T1000 (cell line): ENCODE results near the gene FAM227A.
"Not testable (repeated sequence)": the region's sequence is repeated elsewhere in the genome, so short reads cannot be mapped to it uniquely, and the experiment has no call there.

Experiments
- DNase-seq: peaks from one replicate; lab custom pipeline; 2025; ENCODE audit warnings: mixed read lengths; lab: John Stamatoyannopoulos, UW

The FAM227A gene

DNA sequence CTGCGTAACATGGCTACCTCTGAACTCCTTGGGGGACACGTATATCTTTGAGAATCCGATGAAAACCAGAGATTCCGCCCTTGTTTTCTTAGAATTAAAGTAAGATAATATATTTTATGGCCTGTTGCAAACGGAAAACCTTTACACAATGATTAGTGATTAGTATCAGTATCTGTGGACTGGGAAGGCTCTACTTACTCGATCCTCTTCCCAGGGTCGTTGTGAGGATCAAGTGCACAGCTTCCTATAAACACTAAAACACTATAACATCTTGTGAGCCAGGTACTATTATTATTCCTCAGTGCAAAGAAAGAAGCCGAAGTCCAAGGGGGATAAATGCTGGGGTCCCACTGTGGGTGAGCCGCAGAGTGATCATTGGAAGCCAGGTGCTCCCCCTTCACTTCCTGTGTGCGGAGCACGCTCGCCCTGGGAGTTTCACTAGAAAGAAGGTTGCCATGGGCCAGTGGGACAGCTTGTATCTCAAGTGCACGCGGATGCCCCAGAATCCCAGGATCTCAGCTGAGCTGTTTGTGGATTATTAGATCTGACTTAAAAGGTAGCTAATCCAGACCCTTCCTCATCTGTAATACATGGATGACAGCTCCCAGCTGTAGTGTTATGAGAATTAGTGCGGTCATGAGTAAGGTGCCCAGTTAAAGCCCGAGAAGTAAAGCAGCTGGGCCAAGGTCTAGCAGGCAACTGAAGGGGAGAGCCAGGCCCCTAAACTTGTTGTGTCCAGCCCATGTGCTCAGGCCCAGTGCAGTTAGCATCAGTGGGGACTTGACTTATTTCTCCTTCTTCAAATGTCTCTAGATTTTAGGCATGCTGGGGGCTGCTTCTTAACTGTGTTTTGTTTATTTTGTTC lies 1.1 kb upstream of the FAM227A start:
- DNase-seq = no peak

- DNase-seq = no peak
Observed at GRCh38 chr22:38655519-38656255, 505 bp downstream of the FAM227A start.

- DNase-seq = no peak
Observed at GRCh38 chr22:38653741-38654140, 2.5 kb downstream of the FAM227A start.

- DNase-seq = no peak
Observed at GRCh38 chr22:38652859-38653258, 3.3 kb downstream of the FAM227A start.

DNA sequence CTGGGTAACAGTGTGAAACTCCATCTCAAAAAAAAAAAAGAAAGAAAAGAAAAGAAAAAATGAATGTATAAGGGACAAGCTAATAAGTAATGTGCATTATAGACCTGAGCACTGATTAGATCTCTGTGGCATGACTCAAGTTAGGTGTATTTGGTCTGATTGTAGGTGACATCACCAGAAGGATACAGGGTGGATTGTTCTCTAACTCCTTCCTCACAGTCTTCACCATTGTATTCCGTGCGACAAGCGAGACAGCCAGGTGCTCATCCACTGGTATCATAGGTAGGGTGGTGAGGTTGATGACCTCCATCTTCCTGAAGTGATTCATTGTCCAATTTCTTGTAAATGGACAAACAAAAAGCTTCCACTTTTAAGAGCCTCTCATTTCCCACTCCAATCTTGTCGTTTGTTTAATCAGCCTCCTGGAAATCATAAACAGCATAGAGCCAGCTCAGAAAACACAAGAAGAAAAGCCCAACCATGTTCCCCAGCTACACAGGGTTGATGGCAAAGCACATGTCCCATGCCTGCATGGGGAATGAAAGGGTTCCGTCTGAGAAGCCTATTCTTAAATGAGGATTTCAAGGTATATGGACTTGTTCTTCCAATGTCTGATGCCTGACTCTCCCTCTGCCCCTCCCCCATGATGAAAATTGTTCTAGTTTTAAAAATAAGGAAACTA lies 6.2 kb downstream of the FAM227A start:
- DNase-seq = no peak

GRCh38 chr22:38645430-38645829 lies 10.8 kb downstream of the FAM227A start:
- DNase-seq = no peak

GRCh38 chr22:38644245-38644644 lies 11.9 kb downstream of the FAM227A start:
- DNase-seq = not testable (repeated sequence)

- no peak for DNase-seq
Observed at GRCh38 chr22:38641476-38642040, 14.6 kb downstream of the FAM227A start.

DNA sequence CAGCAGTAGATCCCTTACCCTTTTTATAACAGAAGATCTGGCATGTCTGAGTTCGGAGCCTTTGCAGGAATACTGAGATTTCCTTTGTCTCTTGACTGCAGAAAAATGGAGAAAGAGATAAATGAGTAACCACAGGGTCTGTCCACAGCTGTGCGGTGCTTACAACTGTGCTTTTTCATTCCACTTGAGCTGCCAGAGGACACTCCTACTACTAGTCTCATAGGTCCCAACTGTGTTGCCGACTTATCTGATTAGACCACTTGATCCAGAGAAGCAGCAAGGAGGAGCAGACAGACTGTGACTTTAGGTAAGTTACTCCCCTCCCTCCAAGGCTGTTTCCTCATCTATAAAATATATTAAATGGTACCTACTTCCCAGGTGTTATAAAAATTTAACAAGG lies 17.5 kb downstream of the FAM227A start:
- DNase-seq = no peak

DNA sequence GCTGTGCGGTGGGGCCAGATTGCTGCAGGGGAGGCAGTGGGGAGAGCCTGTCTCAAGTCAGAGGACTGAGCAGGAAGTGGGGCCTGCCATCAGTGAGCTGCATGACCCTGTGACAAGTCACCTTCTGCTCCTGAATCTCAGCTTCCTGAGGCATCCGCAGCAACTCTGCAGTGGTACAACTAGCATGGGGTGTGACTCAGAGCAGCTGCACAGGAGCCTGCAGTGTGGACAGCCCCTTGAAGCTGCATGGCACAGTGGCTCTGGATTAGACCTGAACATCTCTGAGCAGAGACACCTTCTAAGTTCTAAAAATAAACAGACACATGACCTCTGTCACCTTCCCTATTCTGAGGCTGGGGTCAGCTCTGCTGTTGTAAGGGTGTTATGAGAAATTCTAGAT lies 18.0 kb downstream of the FAM227A start:
- no peak for DNase-seq

GRCh38 chr22:38632528-38632927 lies 23.7 kb downstream of the FAM227A start:
- DNase-seq = no peak

DNA sequence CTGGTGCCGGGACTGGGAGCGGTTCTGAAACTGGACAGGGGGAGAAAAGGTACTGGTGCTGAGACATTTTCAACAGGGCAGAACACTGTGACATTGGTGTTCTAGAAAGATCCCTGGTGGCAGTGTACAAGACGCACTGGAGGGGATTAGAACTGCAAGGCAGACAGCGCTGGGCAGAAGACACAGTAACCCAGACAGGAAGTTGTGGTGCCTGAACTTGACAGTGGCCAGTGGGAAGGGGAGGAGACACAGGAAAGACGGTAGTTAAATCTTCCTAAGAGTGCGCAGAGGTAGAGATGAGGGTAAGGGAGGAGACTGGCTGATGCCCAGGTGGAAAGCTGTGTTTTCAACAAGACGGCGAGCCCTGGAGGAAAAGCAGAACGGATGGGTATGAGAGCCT lies 24.5 kb downstream of the FAM227A start:
- no peak for DNase-seq

DNA sequence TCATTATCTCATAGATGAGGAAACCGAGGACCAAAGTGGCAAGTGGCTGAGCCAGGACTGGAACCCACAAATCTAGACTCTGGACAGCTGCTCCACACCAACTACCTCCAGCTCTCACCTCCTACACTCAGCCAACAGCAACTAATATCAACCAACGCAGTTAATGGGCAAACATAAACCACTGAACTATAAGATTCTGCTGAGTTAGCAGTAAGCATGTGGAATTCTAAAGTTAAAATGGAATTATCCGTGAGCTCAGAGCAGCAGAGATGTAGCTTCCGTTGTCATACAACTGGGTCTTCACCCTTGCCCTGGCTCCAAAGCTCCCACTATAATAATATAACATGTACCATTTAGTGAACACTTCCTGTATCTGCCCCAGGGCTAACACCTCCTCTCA lies 27.1 kb downstream of the FAM227A start:
- no peak for DNase-seq

- DNase-seq = no peak
Observed at GRCh38 chr22:38628444-38628843, 27.7 kb downstream of the FAM227A start.

DNA sequence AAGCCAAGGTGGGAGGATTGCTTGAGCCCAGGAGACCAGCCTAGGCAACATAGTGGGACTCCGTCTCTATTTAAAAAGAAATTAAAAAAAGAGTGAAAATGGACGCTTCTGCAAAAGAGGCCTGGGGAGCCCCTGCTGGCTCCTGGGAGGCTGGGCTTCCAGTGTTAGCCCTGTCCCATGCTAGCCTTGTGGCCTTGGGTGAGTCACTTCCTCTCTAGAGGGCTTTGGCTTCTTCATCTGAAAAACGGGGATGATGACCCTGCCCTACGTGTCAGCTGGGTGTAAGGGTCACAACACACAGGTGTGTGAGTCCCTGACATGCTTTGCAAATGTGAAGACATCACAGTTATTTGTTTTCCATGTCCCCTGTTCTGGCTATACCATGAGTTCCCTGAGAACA lies 32.8 kb downstream of the FAM227A start:
- no peak for DNase-seq

- DNase-seq = no peak
Observed at GRCh38 chr22:38618682-38619081, 37.5 kb downstream of the FAM227A start.

DNA sequence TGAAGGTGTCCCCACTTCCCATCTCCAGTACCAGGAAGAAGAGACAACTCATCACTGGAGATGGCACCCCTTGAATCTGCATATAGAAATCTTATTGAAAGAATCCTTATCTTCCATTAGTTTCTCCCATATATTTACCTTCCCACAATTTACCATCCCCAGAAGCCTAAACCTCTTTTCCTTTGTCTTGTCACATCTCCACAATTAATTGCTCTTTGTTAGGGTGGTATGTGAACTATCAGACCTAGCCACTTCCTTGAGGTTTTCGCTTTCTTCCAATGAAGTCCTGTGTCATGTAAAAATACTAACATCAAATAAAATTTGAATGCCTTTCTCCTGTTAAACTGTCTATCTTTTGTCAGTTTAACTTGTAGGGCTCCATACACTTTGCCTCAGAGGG lies 37.9 kb downstream of the FAM227A start:
- no peak for DNase-seq

GRCh38 chr22:38615064-38615405 lies 41.2 kb downstream of the FAM227A start:
- not testable (repeated sequence) for DNase-seq

- no peak for DNase-seq
Observed at GRCh38 chr22:38614332-38615063, 41.7 kb downstream of the FAM227A start.

DNA sequence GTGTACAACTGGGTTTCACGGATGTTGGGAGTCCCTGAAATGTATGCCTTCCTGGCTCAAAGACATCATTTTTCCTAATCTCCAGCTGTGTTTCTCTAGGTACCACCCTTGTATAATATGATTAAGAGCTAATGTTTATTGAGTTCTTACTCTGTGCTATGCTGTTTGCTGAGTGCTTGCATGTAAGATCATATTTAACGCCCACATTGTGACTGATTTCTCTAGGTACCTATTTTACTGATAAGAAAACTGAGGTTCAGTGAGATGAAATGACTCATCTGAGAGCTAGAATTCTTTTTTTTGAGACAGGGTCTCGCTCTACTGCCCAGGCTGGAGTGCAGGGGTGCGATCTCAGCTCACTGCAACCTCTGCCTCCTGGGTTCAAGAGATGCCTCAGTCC lies 42.6 kb downstream of the FAM227A start:
- DNase-seq = no peak

- DNase-seq = no peak
Observed at GRCh38 chr22:38612217-38613006, 43.8 kb downstream of the FAM227A start.
